Measurements from ENCODE around the gene RIN1. TPM values are rescaled to one million over a fixed set of nuclear protein-coding genes. Genes with fewer than 3 reads are reported as not detected.

RIN1 gene
- total and polyA plus RNA-seq, 2 of the 13 experiments (the other 11 are each of a cell fraction or from before 2014, with no cell fraction given), result 2.4 to 4.1 TPM

DNA sequence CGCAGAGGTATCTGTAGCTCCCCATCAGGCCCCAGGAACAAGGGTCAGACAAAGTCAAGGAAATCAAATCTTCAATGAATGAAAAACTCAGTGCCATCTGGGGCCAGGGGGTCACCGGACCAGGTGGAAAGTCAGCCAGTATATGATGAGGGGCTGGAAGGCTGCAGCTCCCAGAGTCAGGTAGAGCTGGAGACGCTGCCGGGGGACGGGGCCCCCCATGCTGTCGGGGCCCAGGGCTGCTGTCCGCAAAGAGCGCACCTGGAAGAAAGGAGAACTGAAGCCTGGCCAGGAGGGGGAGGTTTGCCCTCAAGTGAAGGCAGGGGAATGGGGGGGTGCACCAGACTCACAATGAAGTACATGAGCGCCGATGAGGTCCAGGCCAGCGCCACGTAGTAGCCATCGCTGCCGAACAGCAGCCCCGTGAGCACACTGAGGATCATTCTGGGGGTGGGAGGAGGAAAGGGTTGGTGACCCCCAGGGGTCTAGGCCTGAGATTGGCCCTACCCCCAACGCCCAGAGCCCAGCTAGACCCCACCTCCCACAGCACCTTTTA is 51.6 kb downstream of the RIN1 start:
- no TSS peak for BruUV-seq (replicated peaks)
- Histone ChIP-seq H3K4me3 (replicated peaks in 1 of 3; ENCODE audit: insufficient read depth in 1 of 3, low read depth in 2 of 3, low read length in 3 of 3) (no peak overlapping the region), H3K27ac (ENCODE audit: extremely low read length, insufficient read depth, low read length) (no peak overlapping the region), H3K27me3 (ENCODE audit: control insufficient read depth in 1 of 2, insufficient read depth in 2 of 2, low read length in 2 of 2) (peaks cover 0 to 2% of the 10 kb centered on the region in 2 experiments; a peak in 3 of 5 replicates), H3K4me2 (ENCODE audit: low read depth, low read length) (no peak overlapping the region), H3K9ac (ENCODE audit: insufficient read depth, low read depth, low read length) (no peak overlapping the region), H3K36me3 (replicated peaks in 1 of 2; ENCODE audit: control insufficient read depth in 1 of 2, insufficient read depth in 2 of 2, low read length in 2 of 2) (peaks cover 5 to 23% of the 10 kb centered on the region in 2 experiments; a peak in 4 of 5 replicates), H4K20me1 (ENCODE audit: insufficient read depth, low read length) (peaks cover 4% of the 10 kb centered on the region), H3K9me3 (ENCODE audit: low read length) (no peaks in the 10 kb centered on the region), H3K4me1 (ENCODE audit: insufficient read depth, low read length) (peaks cover 54% of the 10 kb centered on the region), H2AFZ (ENCODE audit: low read length) (no peak overlapping the region), H3K79me2 (ENCODE audit: insufficient read depth, low read length) (peaks cover 29% of the 10 kb centered on the region)
- POLR2A ChIA-PET, result interaction anchor here (1.0 kb wide), 1 partner anchor 28 kb away, joined by 3 read pairs; no protein-coding TSS in a partner anchor
- no peak for TF ChIP-seq BHLHE40 (IDR thresholded peaks at IDR 0.05; ENCODE audit: low read length)
- TF ChIP-seq ZNF562 (CRISPR knock-in tag; IDR thresholded peaks at IDR 0.05; ENCODE audit: borderline replicate concordance), result no peak
- TF ChIP-seq BRD4 (CRISPR knock-in tag; IDR thresholded peaks at IDR 0.05), result no peak
- TF ChIP-seq THYN1 (CRISPR knock-in tag; IDR thresholded peaks at IDR 0.05; ENCODE audit: borderline replicate concordance, low read depth), result no peak
- no peak for TF ChIP-seq SRSF9 (IDR thresholded peaks at IDR 0.05; ENCODE audit: borderline replicate concordance, insufficient read depth, low read depth, low read length, poor library complexity, severe bottlenecking)
- no peak for TF ChIP-seq ZNF225 (CRISPR knock-in tag; IDR thresholded peaks at IDR 0.05)
- TF ChIP-seq, protein P1, sequence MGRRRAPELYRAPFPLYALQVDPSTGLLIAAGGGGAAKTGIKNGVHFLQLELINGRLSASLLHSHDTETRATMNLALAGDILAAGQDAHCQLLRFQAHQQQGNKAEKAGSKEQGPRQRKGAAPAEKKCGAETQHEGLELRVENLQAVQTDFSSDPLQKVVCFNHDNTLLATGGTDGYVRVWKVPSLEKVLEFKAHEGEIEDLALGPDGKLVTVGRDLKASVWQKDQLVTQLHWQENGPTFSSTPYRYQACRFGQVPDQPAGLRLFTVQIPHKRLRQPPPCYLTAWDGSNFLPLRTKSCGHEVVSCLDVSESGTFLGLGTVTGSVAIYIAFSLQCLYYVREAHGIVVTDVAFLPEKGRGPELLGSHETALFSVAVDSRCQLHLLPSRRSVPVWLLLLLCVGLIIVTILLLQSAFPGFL (CRISPR knock-in tag; IDR thresholded peaks at IDR 0.05), result no peak
- intact Hi-C loops (cut with micrococcal nuclease; ENCODE audit: unreplicated experiment) (no loop called here), in situ Hi-C loops (cut with HindIII; ENCODE audit: extremely low pct_ligation_motif_present, low pct_unique_long_range_greater_than_20kb) (no loop called here)
- WGBS (ENCODE audit: low lambda C conversion rate), result 98% methylated on average over 16 of the region's 16 CpGs
- ATAC-seq, result no peak
- CTCF ChIA-PET (ENCODE audit: low intra/inter-chr PET ratio, low total read pairs), result no interaction called here
- DNase-seq (ENCODE audit: low spot score), result no peak
- no peak for FAIRE-seq

Data from HepG2 (cell line).